H1 (cell line): ENCODE data around the gene SLC47A2. TPM values are rescaled to one million over a fixed set of nuclear protein-coding genes. Genes with fewer than 3 reads are reported as not detected.

ENCODE experiments used
- CTCF ChIA-PET: fragments of 300-600 bp; sonication (Branson Sonifier 250); formaldehyde crosslinking; loops from one replicate; lab custom pipeline; 2021; ENCODE audit not compliant: partially characterized antibody; lab: Charles Lee
- POLR2A ChIA-PET: fragments of 300-600 bp; sonication (Branson Sonifier 250); formaldehyde crosslinking; loops from one replicate; lab custom pipeline; 2021; ENCODE audit warnings: inconsistent platforms; ENCODE audit not compliant: partially characterized antibody; lab: Charles Lee
- DNase-seq, 2 experiments: peaks; one replicate each; pipeline versions ENCODE4 v3.0.0 to v3.0.0-alpha.2; 2010 to 2022; ENCODE audit warnings: low spot score in 2 of 2, low read depth in 1 of 2, mixed read lengths in 1 of 2
- FAIRE-seq: peaks from 2 replicates; lab custom pipeline; 2011; peaks lifted over from hg19 to GRCh38; lab: Jason Lieb, UNC
- H2AFZ ChIP-seq: 2 replicates; pipeline ENCODE4 v1.8.1; 2012; ENCODE audit warnings: low read length, inconsistent platforms
- H2AK5ac ChIP-seq: 2 replicates; pipeline ENCODE4 v1.6.1; 2013; ENCODE audit warnings: low read depth, low read length
- H2BK120ac ChIP-seq: replicated peaks from 2 replicates; pipeline ENCODE3; 2013; ENCODE audit warnings: low read depth, low read length, inconsistent platforms
- H2BK12ac ChIP-seq: 2 replicates; pipeline ENCODE4 v1.6.1; 2013; ENCODE audit warnings: low read depth, low read length
- H2BK15ac ChIP-seq: 2 replicates; pipeline ENCODE4 v1.6.1; 2013; ENCODE audit warnings: low read length
- H2BK20ac ChIP-seq: 2 replicates; pipeline ENCODE4 v1.6.1; 2013; ENCODE audit warnings: low read length
- H2BK5ac ChIP-seq: 2 replicates; pipeline ENCODE4 v1.6.1; 2013; ENCODE audit warnings: low read depth, low read length
- H3K14ac ChIP-seq: 2 replicates; pipeline ENCODE4 v1.6.1; 2013; ENCODE audit warnings: inconsistent platforms; ENCODE audit not compliant: insufficient read length
- H3K18ac ChIP-seq: 2 replicates; pipeline ENCODE4 v1.6.1; 2013; ENCODE audit warnings: low read length; ENCODE audit errors: extremely low read depth
- H3K23ac ChIP-seq: 2 replicates; pipeline ENCODE4 v1.6.1; 2013; ENCODE audit warnings: inconsistent platforms; ENCODE audit not compliant: insufficient read length
- H3K23me2 ChIP-seq: 2 replicates; pipeline ENCODE4 v1.6.1; 2013; ENCODE audit warnings: low read depth, low read length
- H3K27ac ChIP-seq: 2 replicates; pipeline ENCODE4 v1.6.1; 2011; ENCODE audit warnings: low read depth, low read length, inconsistent platforms
- H3K27me3 ChIP-seq, 4 experiments: replicated peaks in 1 of 4; 1 replicate in 1 of 4; 2 replicates in 3 of 4; pipeline versions ENCODE4 v1.6.1 to v1.8.1; 2011 to 2013; ENCODE audit warnings: low read length in 3 of 4, mild to moderate bottlenecking in 3 of 4, inconsistent platforms in 2 of 4, mixed read lengths in 2 of 4, moderate library complexity in 1 of 4; ENCODE audit not compliant: control insufficient read depth in 3 of 4, insufficient read depth in 3 of 4; ENCODE audit errors: extremely low read depth in 1 of 4
- H3K36me3 ChIP-seq, 4 experiments: 2 replicates each; pipeline versions ENCODE4 v1.6.1 to v1.8.1; 2011 to 2013; ENCODE audit warnings: mild to moderate bottlenecking in 4 of 4, low read length in 3 of 4, moderate library complexity in 2 of 4, control low read depth in 1 of 4, inconsistent platforms in 1 of 4; ENCODE audit not compliant: insufficient read depth in 4 of 4, control insufficient read depth in 2 of 4
- H3K4ac ChIP-seq: replicated peaks from 2 replicates; pipeline ENCODE3; 2013; ENCODE audit warnings: low read length, low read depth, mixed read lengths, inconsistent platforms; ENCODE audit not compliant: insufficient read length
- H3K4me1 ChIP-seq, 4 experiments: replicated peaks in 1 of 4; 1 replicate in 1 of 4; 2 replicates in 3 of 4; pipeline versions ENCODE4 v1.6.1 to v1.8.1; 2011 to 2013; ENCODE audit warnings: low read length in 3 of 4, inconsistent platforms in 2 of 4, mixed read lengths in 1 of 4; ENCODE audit not compliant: insufficient read depth in 4 of 4, control insufficient read depth in 3 of 4
- H3K4me2 ChIP-seq, 2 experiments: 2 replicates each; pipeline versions ENCODE4 v1.6.1 to v1.8.1; 2011 to 2013; ENCODE audit warnings: low read depth in 2 of 2, low read length in 2 of 2, control low read depth in 1 of 2, inconsistent platforms in 1 of 2, mild to moderate bottlenecking in 1 of 2; ENCODE audit not compliant: insufficient read depth in 1 of 2
- H3K4me3 ChIP-seq, 4 experiments: fragments of 200-600, 300-600 bp in 1 of 4; sonication (generic), shearing (Covaris generic), sonication (Bioruptor Twin) in 1 of 4; 2 replicates each; pipeline versions ENCODE4 v1.5.1 to v1.8.1; 2011 to 2016; ENCODE audit warnings: low read length in 4 of 4, low read depth in 3 of 4, control low read depth in 2 of 4, inconsistent platforms in 2 of 4, mild to moderate bottlenecking in 2 of 4, mixed read lengths in 1 of 4, moderate library complexity in 1 of 4; ENCODE audit not compliant: insufficient read depth in 2 of 4; ENCODE audit errors: extremely low read depth in 1 of 4
- H3K56ac ChIP-seq: replicated peaks from 2 replicates; pipeline ENCODE3; 2013; ENCODE audit warnings: low read depth, mild to moderate bottlenecking, mixed read lengths, low read length, inconsistent platforms; ENCODE audit not compliant: insufficient read length
- H3K79me1 ChIP-seq: 2 replicates; pipeline ENCODE4 v1.6.1; 2013; ENCODE audit warnings: low read depth, low read length, control low read depth
- H3K79me2 ChIP-seq, 2 experiments: 2 replicates each; pipeline versions ENCODE4 v1.6.1 to v1.8.1; 2012 to 2013; ENCODE audit warnings: low read length in 2 of 2, mild to moderate bottlenecking in 2 of 2, inconsistent platforms in 1 of 2; ENCODE audit not compliant: insufficient read depth in 2 of 2, control insufficient read depth in 1 of 2
- H3K9ac ChIP-seq, 4 experiments: replicated peaks in 1 of 4; 1 replicate in 1 of 4; 2 replicates in 3 of 4; pipeline versions ENCODE4 v1.6.1 to v1.8.1; 2011 to 2013; ENCODE audit warnings: low read depth in 3 of 4, low read length in 3 of 4, control low read depth in 2 of 4, mild to moderate bottlenecking in 2 of 4, moderate library complexity in 2 of 4, inconsistent platforms in 1 of 4; ENCODE audit errors: extremely low read depth in 1 of 4
- H3K9me3 ChIP-seq, 2 experiments: 2 replicates each; pipeline versions ENCODE4 v1.6.1 to v1.8.1; 2012 to 2013; ENCODE audit warnings: mild to moderate bottlenecking in 2 of 2, moderate library complexity in 2 of 2, control low read depth in 1 of 2, inconsistent platforms in 1 of 2, low read depth in 1 of 2, low read length in 1 of 2, mixed read lengths in 1 of 2; ENCODE audit not compliant: insufficient read depth in 2 of 2
- H4K20me1 ChIP-seq, 2 experiments: replicated peaks in 1 of 2; 2 replicates each; pipeline versions ENCODE3 to v1.8.1; 2011 to 2013; ENCODE audit warnings: inconsistent platforms in 2 of 2, low read length in 2 of 2, mild to moderate bottlenecking in 1 of 2; ENCODE audit not compliant: insufficient read depth in 2 of 2, control insufficient read depth in 1 of 2
- H4K5ac ChIP-seq: 2 replicates; pipeline ENCODE4 v1.6.1; 2013; ENCODE audit warnings: low read length, low read depth, mixed read lengths, inconsistent platforms; ENCODE audit not compliant: insufficient read length
- H4K8ac ChIP-seq: 2 replicates; pipeline ENCODE4 v1.8.0; 2013; ENCODE audit warnings: mild to moderate bottlenecking, moderate library complexity, low read length, inconsistent platforms; ENCODE audit not compliant: insufficient read depth; ENCODE audit errors: extremely low read depth
- H4K91ac ChIP-seq: replicated peaks from 2 replicates; pipeline ENCODE3; 2013; ENCODE audit warnings: low read length, mixed read lengths, inconsistent platforms; ENCODE audit not compliant: insufficient read length
- ATF2 ChIP-seq: IDR thresholded peaks from 2 replicates; pipeline ENCODE4 v1.6.1; 2012; ENCODE audit warnings: low read length, inconsistent platforms
- BCL11A ChIP-seq, 2 experiments: IDR thresholded peaks; one replicate each; pipeline ENCODE4 v1.6.1; 2011; ENCODE audit warnings: low read depth in 2 of 2, low read length in 2 of 2, mild to moderate bottlenecking in 2 of 2
- FOSL1 ChIP-seq: IDR thresholded peaks from 2 replicates; pipeline ENCODE4 v1.6.1; 2011; ENCODE audit warnings: mild to moderate bottlenecking, low read depth, low read length, moderate library complexity; ENCODE audit not compliant: insufficient read depth
- HDAC2 ChIP-seq, 2 experiments: fragments of 300-600 bp in 1 of 2; sonication (generic) in 1 of 2; IDR thresholded peaks; 2 replicates each; pipeline ENCODE4 v1.6.1; 2011 to 2012; ENCODE audit warnings: low read depth in 2 of 2, low read length in 2 of 2, mild to moderate bottlenecking in 2 of 2, moderate library complexity in 2 of 2, borderline replicate concordance in 1 of 2, inconsistent platforms in 1 of 2
- JUN ChIP-seq: IDR thresholded peaks from 2 replicates; pipeline ENCODE4 v1.6.1; 2011; ENCODE audit warnings: low read depth, mild to moderate bottlenecking, improper control_type of control experiment, low read length
- KDM4A ChIP-seq: IDR thresholded peaks from one replicate; pipeline ENCODE4 v1.7.1; 2012; ENCODE audit warnings: low read depth, mild to moderate bottlenecking, moderate library complexity, low read length, inconsistent platforms; ENCODE audit not compliant: severe bottlenecking
- POLR2A ChIP-seq, 2 experiments: IDR thresholded peaks; 1 replicate in 1 of 2; 2 replicates in 1 of 2; pipeline ENCODE4 v1.6.1; 2011; ENCODE audit warnings: low read depth in 2 of 2, low read length in 2 of 2, mild to moderate bottlenecking in 2 of 2; ENCODE audit errors: control extremely low read depth in 1 of 2
- POLR2AphosphoS5 ChIP-seq: IDR thresholded peaks from 2 replicates; pipeline ENCODE4 v1.6.1; 2011; ENCODE audit warnings: low read depth, low read length
- RBBP5 ChIP-seq: IDR thresholded peaks from 2 replicates; pipeline ENCODE4 v1.7.1; 2012; ENCODE audit warnings: low read depth, mild to moderate bottlenecking, inconsistent platforms, low read length, moderate library complexity, borderline replicate concordance
- RNF2 ChIP-seq: fragments of 200-900, 300-1000 bp; sonication (generic); IDR thresholded peaks from 2 replicates; pipeline ENCODE4 v1.7.1; 2016; ENCODE audit warnings: borderline replicate concordance, low read depth, mild to moderate bottlenecking, antibody characterized with exemption, low read length; ENCODE audit not compliant: poor library complexity, severe bottlenecking; ENCODE audit errors: missing control alignments
- SP1 ChIP-seq: IDR thresholded peaks from 2 replicates; pipeline ENCODE4 v1.6.1; 2011; ENCODE audit warnings: low read depth, low read length
- TAF1 ChIP-seq: IDR thresholded peaks from 2 replicates; pipeline ENCODE4 v1.6.1; 2011; ENCODE audit warnings: mild to moderate bottlenecking, low read depth, low read length
- TAF7 ChIP-seq: optimal IDR thresholded peaks from 2 replicates; pipeline ENCODE3; 2011; ENCODE audit warnings: low read depth, mild to moderate bottlenecking, inconsistent platforms, low read length, moderate library complexity, borderline replicate concordance
- WGBS, 2 experiments: shearing (Covaris generic) in 1 of 2; methylation state at CpG; one replicate each; pipeline versions ENCODE4 v1.1.6 to v1.1.7; 2013 to 2015; ENCODE audit warnings: low lambda C conversion rate in 2 of 2, mixed read lengths in 2 of 2, inconsistent platforms in 1 of 2, low coverage in 1 of 2, missing lambda C conversion rate in 1 of 2; ENCODE audit not compliant: insufficient replicate concordance in 2 of 2, insufficient coverage in 1 of 2, insufficient read length in 1 of 2; ENCODE audit errors: extremely low coverage in 1 of 2, missing lambda C conversion rate in 1 of 2; 5-methylcytosine and 5-hydroxymethylcytosine counted together
- polyA plus RNA-seq, 7 experiments: library from polyadenylated mRNA; depleted of rRNA in 3 of 7; stranded (reverse) in 5 of 7; unstranded in 2 of 7; fragments of >200 nt in 5 of 7; fragments of 200-250 nt in 2 of 7; gene quantifications; 1 replicate in 5 of 7; 2 replicates in 1 of 7; 4 replicates in 1 of 7; pipeline versions ENCODE4 v1.2.1 to v1.2.3, GENCODE V29; 2011 to 2013; ENCODE audit warnings: missing spikeins in 2 of 7, mixed read lengths in 2 of 7
- total RNA-seq: library from RNA; stranded (reverse); fragmentation: NEBNext Ultra II Directional; extraction: Animal tissue kit (Norgen Biotek cat#: 25700); gene quantifications from 2 replicates; pipeline ENCODE4 v1.2.1, GENCODE V29; 2021

The SLC47A2 gene
- total and polyA plus RNA-seq, 2 of the 8 experiments (the other 6 are each of a cell fraction or from before 2014, with no cell fraction given) = not detected

GRCh38 chr17:19723964-19724363 lies 7.6 kb upstream of the SLC47A2 start:
- no peak overlapping the region for H4K91ac ChIP-seq
- FAIRE-seq = no peak
- H4K8ac ChIP-seq = no peak overlapping the region; the same call in 1 of the 2 replicates
- no peaks in the 10 kb centered on the region for H3K9me3 ChIP-seq
- ChIA-PET POLR2A (no interaction called here), CTCF (no interaction called here)
- no peak overlapping the region for H3K18ac ChIP-seq
- no peak overlapping the region for H3K14ac ChIP-seq
- no peak overlapping the region for H3K9ac ChIP-seq
- H3K4ac ChIP-seq = no peak overlapping the region
- H2BK5ac ChIP-seq = no peak overlapping the region
- H3K4me1 ChIP-seq = no peaks in the 10 kb centered on the region; a peak in 1 of 7 replicates
- no peaks in the 10 kb centered on the region for H3K23me2 ChIP-seq
- H2BK12ac ChIP-seq = no peak overlapping the region
- no peak for DNase-seq
- 86% methylated on average over 1 of the region's 1 CpG; no CpG with 5 or more reads in 1 of the 2 experiments for WGBS, 2 experiments
- H3K79me1 ChIP-seq = no peaks in the 10 kb centered on the region
- no peak overlapping the region for H3K23ac ChIP-seq
- H3K4me3 ChIP-seq = no peak overlapping the region
- no peak overlapping the region for H3K56ac ChIP-seq
- no peaks in the 10 kb centered on the region for H3K27me3 ChIP-seq
- H3K4me2 ChIP-seq = no peak overlapping the region
- H2BK20ac ChIP-seq = no peak overlapping the region
- no peak overlapping the region for H2BK15ac ChIP-seq
- H2AK5ac ChIP-seq = no peak overlapping the region
- no peaks in the 10 kb centered on the region for H3K36me3 ChIP-seq
- no peaks in the 10 kb centered on the region for H3K79me2 ChIP-seq
- no peak overlapping the region for H3K27ac ChIP-seq
- H4K20me1 ChIP-seq = no peaks in the 10 kb centered on the region
- no peak overlapping the region for H4K5ac ChIP-seq
- H2BK120ac ChIP-seq = no peak overlapping the region
- no peak overlapping the region for H2AFZ ChIP-seq
- TF ChIP-seq RBBP5 (no peak), POLR2AphosphoS5 (no peak), JUN (no peak), ATF2 (no peak), SP1 (no peak), FOSL1 (no peak), RNF2 (no peak), TAF1 (no peak), KDM4A (no peak), POLR2A (IDR thresholded peaks at IDR 0.05; ENCODE audit: control extremely low read depth in 1 of 2, low read depth in 2 of 2, low read length in 2 of 2) (no peak), HDAC2 (IDR thresholded peaks at IDR 0.05; ENCODE audit: borderline replicate concordance in 1 of 2, low read depth in 2 of 2, low read length in 2 of 2) (no peak), BCL11A (IDR thresholded peaks at IDR 0.05; ENCODE audit: low read depth in 2 of 2, low read length in 2 of 2) (no peak), TAF7 (no peak)
